ENCODE results near the gene HORMAD2.

DNA sequence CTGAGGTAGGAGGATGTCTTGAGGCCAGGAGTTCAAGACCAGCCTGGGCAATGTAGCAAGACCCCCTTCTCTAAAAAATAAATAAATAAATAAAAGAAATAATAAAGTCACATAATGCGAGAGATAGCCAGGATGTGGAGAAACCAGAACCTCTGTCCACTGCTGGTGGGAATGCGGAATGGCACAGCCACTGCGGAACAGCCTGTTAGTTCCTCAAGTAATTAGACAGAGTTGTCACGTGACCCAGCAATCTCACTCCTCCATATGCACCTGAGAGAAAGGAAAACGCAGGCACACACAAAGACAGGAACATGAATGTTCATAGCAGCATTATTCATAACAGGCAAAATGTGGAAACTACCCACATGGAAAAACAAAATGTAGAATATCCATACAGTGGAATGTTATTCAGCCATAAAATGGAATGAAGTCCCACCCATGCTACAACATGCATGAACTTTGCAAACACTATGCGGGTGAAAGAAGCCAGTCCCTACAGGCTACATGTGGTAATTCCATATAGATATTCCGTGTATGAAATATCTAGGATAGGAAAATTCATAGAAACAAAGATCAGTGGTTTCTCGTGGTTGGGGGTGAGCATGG lies 138.9 kb downstream of the HORMAD2 start:
- TF ChIP-seq, protein P1, sequence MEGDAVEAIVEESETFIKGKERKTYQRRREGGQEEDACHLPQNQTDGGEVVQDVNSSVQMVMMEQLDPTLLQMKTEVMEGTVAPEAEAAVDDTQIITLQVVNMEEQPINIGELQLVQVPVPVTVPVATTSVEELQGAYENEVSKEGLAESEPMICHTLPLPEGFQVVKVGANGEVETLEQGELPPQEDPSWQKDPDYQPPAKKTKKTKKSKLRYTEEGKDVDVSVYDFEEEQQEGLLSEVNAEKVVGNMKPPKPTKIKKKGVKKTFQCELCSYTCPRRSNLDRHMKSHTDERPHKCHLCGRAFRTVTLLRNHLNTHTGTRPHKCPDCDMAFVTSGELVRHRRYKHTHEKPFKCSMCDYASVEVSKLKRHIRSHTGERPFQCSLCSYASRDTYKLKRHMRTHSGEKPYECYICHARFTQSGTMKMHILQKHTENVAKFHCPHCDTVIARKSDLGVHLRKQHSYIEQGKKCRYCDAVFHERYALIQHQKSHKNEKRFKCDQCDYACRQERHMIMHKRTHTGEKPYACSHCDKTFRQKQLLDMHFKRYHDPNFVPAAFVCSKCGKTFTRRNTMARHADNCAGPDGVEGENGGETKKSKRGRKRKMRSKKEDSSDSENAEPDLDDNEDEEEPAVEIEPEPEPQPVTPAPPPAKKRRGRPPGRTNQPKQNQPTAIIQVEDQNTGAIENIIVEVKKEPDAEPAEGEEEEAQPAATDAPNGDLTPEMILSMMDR (IDR thresholded peaks at IDR 0.05) = no peak
- TF ChIP-seq EP300 (IDR thresholded peaks at IDR 0.05) (no peak), POLR2A (IDR thresholded peaks at IDR 0.05) (no peak)

All from tibial nerve (tissue), 4 donors.